Skin epidermis (tissue), 12 donors: ENCODE data around the gene KDM4D.
"Not testable (repeated sequence)": the region's sequence is repeated elsewhere in the genome, so short reads cannot be mapped to it uniquely, and the experiment has no call there.

Experiments
- H3K27ac ChIP-seq, 21 experiments: fragments of 200-600 bp; sonication (generic) in 11 of 21; one replicate each; pipeline ENCODE4 v1.5.0; 2020; ENCODE audit warnings: mild to moderate bottlenecking in 3 of 21, inconsistent platforms in 2 of 21, moderate library complexity in 2 of 21
- H3K4me3 ChIP-seq, 7 experiments: fragments of 200-600 bp; sonication (generic) in 2 of 7; one replicate each; pipeline ENCODE4 v1.5.0; 2020; ENCODE audit warnings: inconsistent platforms in 2 of 7, mild to moderate bottlenecking in 2 of 7, moderate library complexity in 1 of 7

The KDM4D gene

GRCh38 chr11:94973099-94973968 lies at the start of gene KDM4D, which contains the start of gene CWC15:
KDM4D (plus strand) TSS chr11:94973709; CDS start chr11:94997373, 23,664 bp downstream.
CWC15 (minus strand) TSS chr11:94973556; CDS start chr11:94972185, 1,371 bp downstream.
- H3K27ac ChIP-seq: peak within 1 kb of the TSS; percentile 69 to 95 (median 86)
- peak within 1 kb of the TSS; percentile 76 to 94 (median 85) for H3K4me3 ChIP-seq

DNA sequence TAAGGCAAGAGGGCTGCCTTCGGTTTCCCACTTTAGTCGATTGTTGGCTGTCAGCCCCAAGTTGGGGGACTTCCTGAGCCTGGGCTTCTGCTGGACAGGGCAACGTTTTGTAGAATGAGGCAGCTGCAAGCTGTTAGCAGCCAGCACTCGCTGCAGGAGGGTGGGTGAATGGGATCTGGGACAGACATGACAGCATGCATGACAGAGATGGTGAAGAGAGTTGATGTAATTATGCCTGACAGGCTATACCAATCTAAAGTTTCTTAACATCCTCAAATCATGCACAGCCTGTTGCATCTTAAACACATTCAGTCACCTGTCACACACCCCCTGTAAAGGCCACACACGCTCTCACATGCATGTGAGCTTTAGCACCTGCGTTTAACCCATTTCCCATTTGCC lies 49.3 kb upstream of the KDM4D start:
- H3K4me3 ChIP-seq: no peak overlapping the region

DNA sequence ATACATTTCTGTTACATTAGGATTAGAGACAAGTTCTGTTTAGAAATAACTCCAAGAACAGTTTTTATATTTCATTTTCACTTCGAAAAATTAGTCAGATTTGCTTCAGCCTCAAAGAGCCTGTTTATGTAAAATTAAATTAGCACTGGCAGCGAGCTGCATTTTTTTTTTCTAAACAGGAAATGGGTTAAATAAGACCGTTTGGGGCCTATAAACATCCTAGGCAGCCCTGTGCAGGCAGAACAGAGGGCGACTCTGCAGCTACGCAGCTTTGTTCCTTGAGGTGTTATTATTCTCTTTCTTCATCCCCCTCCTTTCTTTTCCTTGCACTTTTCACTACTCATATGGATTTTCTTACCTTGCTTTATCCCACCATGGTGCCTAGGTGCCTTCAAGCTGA lies 48.9 kb upstream of the KDM4D start:
- H3K27ac ChIP-seq: peak overlapping the region in 13 of 21 experiments; percentile 5 to 76 (median 59)
- H3K4me3 ChIP-seq: no peak overlapping the region

More for the DNA sequence above, 49.3 kb upstream of the KDM4D start:
- H3K27ac ChIP-seq: peak overlapping the region in 12 of 21 experiments; percentile 5 to 76 (median 59)

GRCh38 chr11:94925422-94926270 lies 47.9 kb upstream of the KDM4D start:
- Histone ChIP-seq H3K4me3 (no peak overlapping the region), H3K27ac (peak overlapping the region in 15 of 21 experiments; percentile 13 to 76 (median 57))

- Histone ChIP-seq H3K4me3 (no peak overlapping the region), H3K27ac (peak overlapping the region in 16 of 21 experiments; percentile 13 to 76 (median 56))
Measured at GRCh38 chr11:94926271-94926625, 47.3 kb upstream of the KDM4D start.

DNA sequence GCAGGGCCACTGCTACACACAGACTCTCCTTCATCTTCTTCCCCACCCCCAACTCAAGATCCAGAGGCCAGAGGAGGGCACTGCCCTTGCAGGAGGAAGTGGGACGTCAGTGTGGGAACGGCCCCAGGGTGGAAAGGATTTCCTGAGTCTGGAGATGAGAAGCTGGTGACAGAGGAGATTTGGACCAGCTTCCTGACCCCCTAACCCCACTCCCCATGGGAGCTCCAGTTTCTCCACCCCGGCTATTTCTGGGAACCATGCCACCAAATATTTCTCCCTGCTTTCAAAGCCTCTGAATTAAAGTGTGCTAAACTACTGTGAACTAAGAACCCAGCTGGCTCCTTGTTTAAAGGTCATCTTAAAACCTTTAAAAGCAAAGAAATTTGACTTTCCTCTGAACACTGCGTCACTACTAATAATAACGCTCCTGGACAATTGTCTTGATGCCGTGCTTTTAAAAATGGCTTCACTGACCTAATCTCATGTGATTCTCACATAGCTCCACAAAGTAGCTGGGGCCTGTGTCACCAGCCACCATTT lies 46.7 kb upstream of the KDM4D start:
- H3K27ac ChIP-seq: peak overlapping the region in 16 of 21 experiments; percentile 13 to 76 (median 58)

GRCh38 chr11:94928117-94928990 lies 45.2 kb upstream of the KDM4D start:
- H3K27ac ChIP-seq: peak overlapping the region in 5 of 21 experiments; percentile 27 to 76 (median 71)

More for the DNA sequence above, 46.7 kb upstream of the KDM4D start:
- no peak overlapping the region for H3K4me3 ChIP-seq

DNA sequence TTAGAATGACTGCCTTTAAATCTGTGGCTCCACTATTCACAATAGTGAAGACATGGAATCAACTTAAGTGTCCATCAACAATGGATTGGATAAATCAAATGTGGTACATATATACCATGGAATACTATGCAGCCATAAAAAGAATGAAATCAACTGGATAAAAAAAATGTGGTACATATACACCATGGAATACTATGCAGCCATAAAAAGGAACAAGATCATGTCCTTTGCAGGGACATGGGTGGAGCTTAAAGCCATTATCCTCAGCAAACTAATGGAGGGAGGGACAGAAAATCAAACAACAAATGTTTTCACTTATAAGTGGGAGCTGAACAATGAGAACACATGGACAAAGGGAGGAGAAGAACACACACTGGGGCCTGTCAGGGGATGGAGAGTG lies 41.4 kb upstream of the KDM4D start:
- peak overlapping the region in 4 of 21 experiments; percentile 24 to 71 (median 48) for H3K27ac ChIP-seq
- H3K4me3 ChIP-seq: not testable (repeated sequence)

More at GRCh38 chr11:94928117-94928990, 45.2 kb upstream of the KDM4D start:
- no peak overlapping the region for H3K4me3 ChIP-seq

- no peak overlapping the region for H3K4me3 ChIP-seq
- peak overlapping the region in 4 of 21 experiments; percentile 24 to 71 (median 48) for H3K27ac ChIP-seq
Measured at GRCh38 chr11:94932503-94932902, 41.0 kb upstream of the KDM4D start.

- H3K27ac ChIP-seq: peak overlapping the region in 10 of 21 experiments; percentile 3 to 71 (median 38)
Measured at GRCh38 chr11:94933223-94934130, 40.0 kb upstream of the KDM4D start.

DNA sequence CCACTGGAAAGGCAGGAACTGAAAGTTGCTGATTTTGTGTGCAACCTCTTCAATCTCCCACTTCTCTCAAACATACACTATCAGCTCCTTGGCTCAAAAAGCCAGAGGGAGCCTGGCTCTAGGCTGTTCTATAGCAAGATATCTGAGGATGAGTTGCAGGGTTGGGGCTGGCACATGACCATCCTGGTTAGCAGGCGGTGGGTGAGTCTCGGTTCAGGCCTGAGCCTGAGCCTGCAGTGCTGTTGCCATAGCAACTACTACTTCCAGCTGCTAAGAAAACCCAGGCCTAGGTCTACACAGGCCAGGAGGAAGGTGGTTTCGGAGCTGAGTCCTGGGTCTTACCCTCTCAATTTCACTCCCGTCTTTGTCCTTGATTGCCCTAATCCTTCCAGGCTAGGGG lies 39.1 kb upstream of the KDM4D start:
- peak overlapping the region in 9 of 21 experiments; percentile 3 to 69 (median 24) for H3K27ac ChIP-seq
- no peak overlapping the region for H3K4me3 ChIP-seq

More at GRCh38 chr11:94933223-94934130, 40.0 kb upstream of the KDM4D start:
- H3K4me3 ChIP-seq: no peak overlapping the region

GRCh38 chr11:94934846-94935245 lies 38.7 kb upstream of the KDM4D start:
- H3K27ac ChIP-seq: peak overlapping the region in 4 of 21 experiments; percentile 3 to 69 (median 51)
- no peak overlapping the region for H3K4me3 ChIP-seq

DNA sequence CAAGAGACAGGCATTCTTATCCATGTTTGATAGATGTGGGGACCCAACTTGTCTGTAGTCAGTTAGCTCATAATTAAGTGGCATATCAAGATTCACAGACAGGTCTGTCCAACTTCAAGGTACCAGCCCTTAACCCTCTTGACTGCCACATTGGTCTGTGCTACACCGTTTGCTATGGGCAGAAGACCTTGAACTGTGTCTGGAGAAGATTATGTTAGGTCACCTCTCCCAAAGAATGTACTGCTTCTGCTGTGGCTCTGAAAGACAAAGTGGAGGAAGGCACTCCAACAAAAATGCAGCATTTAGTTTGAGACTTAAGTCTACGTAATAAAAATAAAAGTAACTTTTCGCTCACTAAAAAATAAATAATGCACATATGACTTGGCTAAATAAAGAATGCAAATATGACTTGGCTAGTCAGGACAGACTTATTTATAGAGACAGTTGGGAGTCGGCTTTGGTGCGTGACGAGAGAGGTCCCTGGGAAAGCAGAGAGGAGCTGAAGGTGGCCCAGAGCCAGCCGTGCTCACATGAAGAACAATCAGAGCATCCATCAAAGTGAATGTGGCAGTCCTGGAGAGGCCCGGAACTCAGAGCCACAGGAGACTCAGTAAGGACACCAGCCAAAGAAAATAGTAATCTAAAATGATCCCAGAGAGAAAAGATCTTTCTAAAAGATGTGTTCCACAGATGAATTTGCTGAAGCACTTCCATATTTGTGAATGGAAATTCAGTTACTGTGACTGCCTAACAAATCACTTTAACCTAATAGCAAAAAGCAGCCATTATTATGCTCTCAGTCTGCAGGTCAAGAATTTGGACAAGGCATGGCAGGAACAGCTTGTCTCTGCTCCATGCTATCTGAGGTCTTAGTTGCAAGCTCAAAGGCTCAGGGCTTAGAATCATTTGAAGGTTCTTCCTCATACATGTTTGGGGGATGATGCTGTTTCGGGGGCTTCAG lies 35.1 kb upstream of the KDM4D start:
- H3K27ac ChIP-seq: peak overlapping the region in 2 of 21 experiments; percentile 12 to 21
- H3K4me3 ChIP-seq: no peak overlapping the region

DNA sequence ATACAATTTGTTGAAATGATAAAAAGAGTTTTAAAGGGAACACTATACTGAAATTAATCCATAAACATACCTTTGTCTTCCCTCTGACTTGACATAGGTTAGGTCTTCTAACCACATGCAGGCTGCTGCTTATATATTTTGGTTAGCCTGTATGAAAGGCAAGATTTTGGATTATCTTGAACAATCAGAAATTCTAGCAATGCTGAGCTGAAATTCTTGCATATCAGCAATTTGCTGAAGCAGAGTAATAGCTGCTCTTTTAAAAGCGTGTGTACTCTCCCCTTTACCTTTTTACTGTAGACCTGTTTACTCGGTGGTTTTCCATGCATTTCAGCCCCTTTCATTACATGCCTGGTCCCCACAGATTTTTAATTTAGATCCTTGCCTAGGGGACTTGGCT lies 34.2 kb upstream of the KDM4D start:
- no peak overlapping the region for H3K4me3 ChIP-seq
- no peak overlapping the region for H3K27ac ChIP-seq

GRCh38 chr11:94941131-94941530 lies 32.4 kb upstream of the KDM4D start:
- Histone ChIP-seq H3K4me3 (no peak overlapping the region), H3K27ac (no peak overlapping the region)

- H3K27ac ChIP-seq: no peak overlapping the region
- no peak overlapping the region for H3K4me3 ChIP-seq
Measured at GRCh38 chr11:94946812-94947211, 26.7 kb upstream of the KDM4D start.
